ENCODE data around the gene ERG.

ERG gene

GRCh38 chr21:38430401-38430984 is 67.8 kb downstream of the ERG start:
- no peak for DNase-seq

GRCh38 chr21:38429011-38429410 is 69.3 kb downstream of the ERG start:
- DNase-seq: no peak

- DNase-seq: no peak
Measured at GRCh38 chr21:38428211-38428610, 70.1 kb downstream of the ERG start.

DNA sequence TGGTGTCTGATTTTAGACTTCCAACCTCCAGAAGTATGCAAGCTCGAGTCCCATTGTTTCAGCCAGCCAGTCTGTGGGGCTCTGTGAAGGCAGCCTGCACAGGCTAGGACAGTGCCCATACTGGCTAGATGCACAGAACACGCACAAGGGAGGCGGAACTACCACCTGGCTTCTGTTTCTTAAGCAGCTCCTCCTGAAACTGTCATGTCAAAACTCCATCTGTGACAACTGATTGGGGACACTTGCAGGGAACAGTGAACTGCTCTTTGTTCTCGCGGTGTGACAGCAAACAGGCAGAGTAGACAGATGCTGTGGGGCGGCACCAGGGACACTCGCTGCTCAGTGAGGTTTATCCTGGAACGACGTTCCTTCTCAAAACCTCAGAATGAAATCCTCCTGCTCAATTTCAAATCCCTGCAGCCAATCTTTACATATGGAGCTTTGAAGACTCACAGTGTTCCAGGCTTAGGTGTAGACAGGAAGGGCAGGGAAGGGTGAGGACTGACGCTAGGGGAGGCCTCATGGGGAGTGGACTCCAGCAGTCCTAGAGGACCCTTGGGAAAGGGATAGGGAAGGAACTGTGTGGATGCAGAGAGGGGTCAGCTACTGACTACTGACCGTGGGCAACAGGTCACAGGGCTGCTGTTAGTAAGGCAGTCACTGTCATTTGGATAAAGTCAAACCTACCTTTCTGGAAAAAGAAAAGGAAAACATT is 73.8 kb downstream of the ERG start:
- no peak for DNase-seq

DNA sequence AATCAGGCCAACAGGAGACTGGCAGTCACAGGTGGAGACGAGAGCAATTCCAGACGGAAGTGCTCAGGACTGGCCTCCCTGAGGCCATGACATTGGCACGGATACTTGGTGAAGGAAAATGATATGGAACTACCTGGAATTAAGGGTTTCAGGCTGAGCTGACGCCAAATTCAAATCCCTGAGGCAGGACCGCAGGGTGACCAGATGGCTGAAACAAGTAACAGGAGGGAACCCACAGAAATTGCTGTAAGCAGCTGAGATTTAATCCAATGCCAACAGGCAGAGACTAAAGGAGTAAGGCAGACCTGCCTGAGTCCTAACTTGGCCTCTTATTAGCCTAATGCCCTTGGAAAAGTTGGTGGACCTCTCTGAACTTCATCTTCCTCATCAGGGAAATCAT is 76.2 kb downstream of the ERG start:
- DNase-seq: no peak

GRCh38 chr21:38420140-38420539 is 78.1 kb downstream of the ERG start:
- no peak for DNase-seq

- DNase-seq: no peak
Measured at GRCh38 chr21:38417726-38418125, 80.6 kb downstream of the ERG start.

- DNase-seq: no peak
Measured at GRCh38 chr21:38416791-38417190, 81.5 kb downstream of the ERG start.

DNA sequence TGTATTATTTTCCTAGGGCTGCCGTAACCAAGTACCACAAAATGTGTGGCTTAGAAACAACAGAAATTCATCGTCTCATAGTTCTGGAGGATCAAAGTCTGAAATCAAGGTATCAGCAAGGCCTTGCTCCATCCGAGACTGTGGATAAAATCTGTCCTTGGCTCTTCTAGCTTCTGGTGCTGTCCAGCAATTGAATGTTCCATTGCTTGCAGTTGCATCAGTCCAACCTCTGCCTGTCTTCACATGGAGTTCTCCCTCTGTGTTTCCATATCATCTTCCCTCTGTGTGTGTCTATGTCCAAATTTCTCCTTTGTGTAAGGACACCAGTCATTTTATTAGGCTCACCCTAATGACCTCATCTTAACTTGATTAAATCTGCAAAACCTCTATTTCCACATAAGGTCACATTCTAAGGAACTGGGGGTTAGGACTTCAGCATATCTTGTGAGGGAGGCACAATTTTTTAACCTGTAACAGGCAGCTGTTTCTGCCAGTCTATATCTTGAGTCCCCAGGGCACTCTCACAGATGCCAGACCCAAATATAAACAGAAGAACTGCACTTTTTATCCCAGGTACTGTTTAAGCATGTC is 84.2 kb downstream of the ERG start:
- DNase-seq: no peak

- no peak for DNase-seq
Measured at GRCh38 chr21:38410466-38410865, 87.8 kb downstream of the ERG start.

DNA sequence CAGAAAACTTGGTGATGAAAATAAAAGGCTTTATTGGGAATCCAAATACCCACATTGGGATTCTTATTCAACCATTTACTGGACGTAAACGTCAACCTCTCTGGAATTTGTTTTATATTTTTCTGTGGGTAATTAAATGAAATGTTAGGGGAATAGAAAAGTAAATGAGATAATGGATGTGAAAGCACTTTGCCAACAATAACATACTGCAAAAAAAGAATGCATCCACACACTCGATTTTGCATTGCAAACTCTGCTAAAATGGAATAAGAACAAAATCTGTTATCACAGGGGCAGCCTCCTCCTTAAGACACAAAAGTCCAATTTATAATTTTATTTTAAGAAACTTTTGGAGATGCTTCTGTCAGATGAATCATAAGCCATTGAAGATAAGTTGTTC is 88.4 kb downstream of the ERG start:
- no peak for DNase-seq

DNA sequence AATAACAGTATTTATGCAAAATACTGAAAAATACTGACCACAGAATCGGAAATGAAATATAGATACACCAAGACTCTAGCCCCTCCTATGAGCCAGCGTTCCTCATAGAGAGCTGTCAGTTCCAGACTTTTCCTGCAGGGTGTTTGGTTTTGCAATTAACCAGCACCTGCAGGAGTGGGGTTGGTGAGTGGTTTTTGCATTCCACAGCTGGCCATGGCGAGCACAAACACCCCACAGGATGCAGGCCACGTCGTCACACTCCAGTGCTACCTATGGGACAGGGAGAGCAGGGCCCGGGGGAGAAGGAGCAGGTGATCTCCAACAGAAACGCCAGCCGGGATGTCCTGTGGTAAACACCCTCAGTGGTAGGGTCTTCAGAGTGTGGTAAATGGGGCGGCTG is 94.1 kb downstream of the ERG start:
- DNase-seq: no peak

GRCh38 chr21:38402795-38403194 is 95.5 kb downstream of the ERG start:
- no peak for DNase-seq

GRCh38 chr21:38402291-38402690 is 96.0 kb downstream of the ERG start:
- no peak for DNase-seq

DNA sequence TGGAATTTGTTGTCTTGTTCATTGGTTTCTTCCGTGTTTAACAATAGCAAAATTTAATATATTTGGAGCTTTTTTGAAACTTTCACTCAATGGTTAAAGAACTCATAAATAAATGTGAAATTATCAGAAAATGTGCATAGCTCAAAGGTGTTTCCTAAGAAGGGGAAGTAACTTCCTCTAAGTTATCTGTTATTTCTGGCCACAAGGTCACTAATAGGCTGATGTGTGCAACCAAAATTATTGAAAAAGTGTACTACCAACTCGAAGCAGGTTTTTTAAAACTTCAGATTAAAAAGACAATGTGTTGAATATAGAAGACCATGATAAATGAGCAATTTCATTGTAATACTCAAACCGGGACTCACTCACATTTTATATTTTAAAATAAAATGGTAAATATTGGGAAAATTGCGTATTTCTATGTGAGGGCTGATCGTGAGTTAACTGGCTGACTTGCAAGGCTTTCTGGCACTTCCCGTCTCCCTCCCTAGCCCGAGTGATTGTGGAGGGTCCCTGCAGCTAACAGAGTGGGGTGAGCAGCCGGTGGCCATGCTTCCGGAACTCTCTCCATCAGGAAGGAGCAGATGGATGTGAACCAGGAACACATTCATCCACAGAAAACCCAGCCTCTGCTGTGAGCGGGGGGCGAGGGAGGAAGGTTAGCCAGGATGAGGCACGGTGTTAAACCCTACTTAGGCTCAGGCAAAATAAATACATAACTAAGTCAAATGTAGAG is 96.9 kb downstream of the ERG start:
- no peak for DNase-seq

DNA sequence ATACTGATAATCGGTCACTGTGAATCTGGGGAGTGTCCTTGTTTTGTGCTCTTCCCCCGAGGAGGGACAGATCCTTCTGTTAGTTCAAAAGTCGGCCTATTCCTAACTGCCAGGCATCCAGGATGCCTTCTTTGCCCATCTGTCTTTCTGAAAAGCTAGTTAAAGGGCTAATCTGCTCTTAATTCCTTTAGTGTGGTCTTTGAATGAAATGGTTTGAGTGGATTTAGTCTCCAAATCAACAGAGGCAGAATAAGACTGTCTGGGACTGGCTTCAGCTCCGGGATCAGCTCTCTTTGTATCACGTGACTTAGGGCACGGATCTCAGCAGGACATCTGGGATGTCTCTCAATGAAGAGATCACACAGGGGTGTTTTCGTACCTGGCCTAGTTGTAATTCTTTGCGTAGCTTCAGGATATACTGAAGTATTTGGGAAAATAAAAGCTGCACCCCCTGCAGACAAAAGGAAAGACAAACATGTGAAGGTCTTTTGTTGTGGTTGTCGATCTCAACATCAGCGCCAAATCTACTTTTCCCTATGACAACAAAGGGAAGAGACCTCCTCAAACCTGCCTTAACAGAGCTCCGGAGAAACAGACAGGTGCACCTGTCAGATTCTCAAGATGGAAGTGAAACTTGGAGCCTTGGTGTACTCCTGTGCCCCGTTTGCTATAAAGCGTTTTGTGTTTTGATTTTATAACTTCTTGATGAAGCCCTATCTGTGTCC is 97.9 kb downstream of the ERG start:
- DNase-seq: no peak

- no peak for DNase-seq
Measured at GRCh38 chr21:38399103-38399502, 99.2 kb downstream of the ERG start.

DNA sequence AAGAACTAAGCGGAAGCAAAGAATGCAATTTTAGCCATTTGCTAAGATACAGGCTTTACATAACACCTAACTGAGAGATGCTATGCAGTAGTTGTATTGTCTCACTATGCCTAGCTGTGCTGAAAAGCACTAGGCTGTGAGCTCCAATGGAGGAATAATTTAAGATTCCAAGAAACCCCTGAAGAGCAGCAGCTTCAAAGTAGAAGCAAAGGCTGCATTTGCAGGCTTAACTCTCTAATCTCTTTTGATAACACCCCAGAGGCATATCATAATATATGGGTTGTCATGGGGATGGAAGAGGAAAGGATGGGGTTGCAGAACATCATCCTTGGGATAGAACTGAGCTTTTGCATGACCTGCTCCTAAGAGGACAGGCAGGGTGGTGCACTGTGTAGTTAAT is 102.0 kb downstream of the ERG start:
- DNase-seq: no peak

DNA sequence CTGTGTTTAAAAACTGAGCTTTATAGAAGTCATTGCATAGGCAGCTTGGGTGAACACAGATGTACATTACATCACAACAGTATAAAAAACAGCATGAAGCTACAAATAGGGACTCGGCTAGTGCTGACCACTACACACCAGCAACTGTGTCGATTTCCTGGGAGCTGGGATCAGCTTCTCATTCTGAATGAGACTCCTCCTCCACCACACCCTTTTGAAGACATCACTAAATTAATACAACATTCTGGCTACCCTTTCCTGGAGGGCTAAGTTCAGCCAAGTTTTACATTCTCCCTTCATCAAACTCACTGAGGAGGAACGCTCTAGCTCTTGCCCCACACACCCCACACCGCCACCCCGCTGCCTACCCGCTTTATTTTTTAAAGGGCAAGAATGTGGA is 102.7 kb downstream of the ERG start:
- DNase-seq: no peak

DNA sequence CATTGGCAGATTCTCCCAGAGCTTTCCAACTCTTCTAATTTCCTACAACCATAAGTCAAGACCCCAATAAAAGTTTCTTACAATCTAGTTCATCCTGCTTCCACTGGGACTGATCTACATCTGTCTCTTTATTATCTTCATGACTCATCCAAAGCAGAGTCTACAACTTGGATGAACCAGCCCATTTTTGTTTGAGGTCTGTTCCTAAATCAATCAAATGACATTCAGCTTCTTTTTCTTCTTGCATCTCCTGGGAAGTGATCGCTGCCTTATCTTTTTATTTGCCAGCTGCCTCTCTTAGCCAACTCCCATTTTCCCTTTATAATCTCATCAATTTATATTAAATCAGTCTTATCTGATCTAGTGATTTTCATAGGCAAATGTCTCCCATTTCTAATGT is 105.6 kb downstream of the ERG start:
- no peak for DNase-seq

DNA sequence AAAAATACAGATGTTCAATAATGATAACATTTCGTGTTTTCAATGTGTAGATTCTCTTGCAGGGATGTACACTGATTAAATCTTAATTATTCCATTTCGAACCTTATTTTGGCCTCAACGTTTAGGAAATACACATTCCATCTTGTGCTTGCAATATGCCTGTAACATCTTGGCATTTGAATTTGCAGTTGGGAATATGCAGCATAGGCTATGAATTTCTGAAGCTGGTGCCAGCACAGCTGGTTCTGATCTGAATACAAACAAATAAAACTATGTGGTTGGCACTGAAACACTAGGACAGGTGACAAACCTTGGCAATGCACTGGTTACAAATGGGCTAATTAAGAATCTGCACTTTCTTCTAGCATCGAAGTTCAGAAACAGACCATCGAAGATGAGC is 108.4 kb downstream of the ERG start:
- DNase-seq: no peak

- no peak for DNase-seq
Measured at GRCh38 chr21:38389354-38389676, 109.0 kb downstream of the ERG start.

DNA sequence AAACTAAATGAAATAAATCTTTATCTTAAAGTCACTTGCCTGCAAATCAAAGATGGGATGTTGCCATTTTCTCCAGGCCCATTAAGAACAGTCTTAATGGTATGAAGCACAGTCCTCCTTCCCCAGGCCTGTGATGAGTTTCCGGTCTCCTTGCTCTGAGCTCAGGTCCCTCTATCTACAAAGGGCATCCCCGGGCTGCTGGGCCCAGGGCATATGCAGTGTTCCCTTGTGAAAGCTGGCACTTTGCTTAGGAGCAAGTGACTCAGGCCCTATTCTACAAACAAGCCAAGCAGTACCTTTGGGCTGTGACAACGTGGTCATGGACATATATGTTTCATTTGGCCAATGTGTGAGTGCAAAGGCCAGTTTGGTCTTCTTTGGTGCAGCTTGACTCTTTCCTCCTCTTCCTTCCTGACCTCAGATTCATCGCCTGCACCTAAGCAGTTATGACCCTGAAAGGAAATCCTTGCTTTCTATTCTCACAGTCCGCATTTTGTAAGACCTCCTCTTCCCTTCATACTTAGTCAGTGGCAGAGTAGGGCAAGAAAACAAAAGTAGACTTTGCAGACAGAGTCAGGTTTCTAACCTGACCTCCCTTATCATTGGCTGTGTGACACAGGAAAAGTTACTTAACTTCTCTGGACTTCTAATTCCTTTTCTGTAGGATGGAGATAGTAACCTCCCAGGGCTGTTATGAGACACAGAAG is 109.5 kb downstream of the ERG start:
- no peak for DNase-seq
